Neural progenitor cell (in vitro differentiated cells): Measurements from ENCODE around the gene MPV17L2. TPM values are rescaled to one million over a fixed set of nuclear protein-coding genes. Genes with fewer than 3 reads are reported as not detected.

Experiments used
- DNase-seq: peaks from one replicate; pipeline ENCODE4 v3.0.0-alpha.2; 2016; ENCODE audit warnings: low spot score
- H2AFZ ChIP-seq: fragments of 200-600 bp; sonication (generic); replicated peaks from 2 replicates; pipeline ENCODE4 v1.6.1; 2016; ENCODE audit warnings: antibody characterized with exemption
- H3F3A ChIP-seq: fragments of 200-600 bp; sonication (generic); 2 replicates; pipeline ENCODE4 v1.6.1; 2016; ENCODE audit warnings: antibody characterized with exemption, low read depth
- H3K27ac ChIP-seq: fragments of 200-600 bp; sonication (generic); 2 replicates; pipeline ENCODE4 v1.5.1; 2016; ENCODE audit warnings: mild to moderate bottlenecking
- H3K27me3 ChIP-seq: fragments of 200-600 bp; sonication (generic); 2 replicates; pipeline ENCODE4 v1.6.1; 2016; ENCODE audit warnings: mild to moderate bottlenecking, moderate library complexity
- H3K36me3 ChIP-seq: fragments of 200-600 bp; sonication (generic); 2 replicates; pipeline ENCODE4 v1.5.1; 2016
- H3K4me1 ChIP-seq: fragments of 200-600 bp; sonication (generic); 2 replicates; pipeline ENCODE4 v1.6.1; 2016; ENCODE audit warnings: mixed run types
- H3K4me2 ChIP-seq: fragments of 200-600 bp; sonication (generic); 2 replicates; pipeline ENCODE4 v1.6.1; 2016
- H3K4me3 ChIP-seq: fragments of 200-600 bp; sonication (generic); 2 replicates; pipeline ENCODE4 v1.5.1; 2016
- H3K79me2 ChIP-seq: fragments of 200-600 bp; sonication (generic); 2 replicates; pipeline ENCODE4 v1.6.1; 2016; ENCODE audit warnings: low read depth
- H3K9ac ChIP-seq: fragments of 200-600 bp; sonication (generic); 2 replicates; pipeline ENCODE4 v1.6.1; 2016
- H3K9me3 ChIP-seq: fragments of 200-600 bp; sonication (generic); 2 replicates; pipeline ENCODE4 v1.5.1; 2016; ENCODE audit warnings: low read depth
- H4K20me1 ChIP-seq: fragments of 200-600 bp; sonication (generic); 2 replicates; pipeline ENCODE4 v1.6.1; 2016; ENCODE audit warnings: low read depth
- H3K27ac Mint-ChIP-seq: 3 replicates; pipeline ENCODE4 v1.8.0; 2021; ENCODE audit warnings: mixed read lengths
- H3K27me3 Mint-ChIP-seq: 2 replicates; pipeline ENCODE4 v1.8.0; 2022; ENCODE audit warnings: low read depth, mild to moderate bottlenecking, inconsistent platforms, moderate library complexity, mixed read lengths; ENCODE audit not compliant: insufficient read depth
- H3K36me3 Mint-ChIP-seq: 3 replicates; pipeline ENCODE4 v1.8.0; 2021; ENCODE audit warnings: mixed read lengths
- H3K4me1 Mint-ChIP-seq: 3 replicates; pipeline ENCODE4 v1.8.0; 2021; ENCODE audit warnings: mixed read lengths
- H3K4me3 Mint-ChIP-seq: 3 replicates; pipeline ENCODE4 v1.8.0; 2021; ENCODE audit warnings: mild to moderate bottlenecking, moderate library complexity, mixed read lengths
- H3K9me3 Mint-ChIP-seq: 3 replicates; pipeline ENCODE4 v1.8.0; 2020; ENCODE audit warnings: mixed read lengths
- CTCF ChIP-seq: fragments of 200-600 bp; sonication (generic); IDR thresholded peaks from 2 replicates; pipeline ENCODE4 v1.5.1; 2017; ENCODE audit warnings: antibody characterized with exemption, mild to moderate bottlenecking
- EZH2 ChIP-seq: fragments of 200-600 bp; sonication (generic); IDR thresholded peaks from 2 replicates; pipeline ENCODE4 v1.6.1; 2017; ENCODE audit warnings: antibody characterized with exemption, mild to moderate bottlenecking, moderate library complexity
- EZH2phosphoT487 ChIP-seq: fragments of 200-600 bp; sonication (generic); IDR thresholded peaks from 2 replicates; pipeline ENCODE4 v1.6.1; 2017; ENCODE audit warnings: antibody characterized with exemption
- total RNA-seq: library from RNA; depleted of rRNA; stranded (reverse); fragments of >200 nt; gene quantifications from 2 replicates; pipeline ENCODE4 v1.2.3, GENCODE V29; 2015; ENCODE audit warnings: low replicate concordance

Gene MPV17L2
- total RNA-seq, 1 donor from 2014 or later = 28.1 TPM

GRCh38 chr19:18225355-18225701, 32.3 kb downstream of the MPV17L2 start:
- Histone ChIP-seq H3F3A (peaks cover 32% of the 10 kb centered on the region), H3K4me2 (peak overlapping the region; percentile 75), H3K9me3 (no peaks in the 10 kb centered on the region), H3K36me3 (no peaks in the 10 kb centered on the region), H3K27ac (no peak overlapping the region), H3K79me2 (no peaks in the 10 kb centered on the region), H2AFZ (no peak overlapping the region), H4K20me1 (peaks cover 18% of the 10 kb centered on the region), H3K4me3 (peak overlapping the region; percentile 56), H3K9ac (no peak overlapping the region), H3K4me1 (peaks cover 4% of the 10 kb centered on the region), H3K27me3 (peaks cover 52% of the 10 kb centered on the region)
- Mint-ChIP-seq H3K4me1 (peaks cover 19% of the 10 kb centered on the region), H3K27me3 (peaks cover 57% of the 10 kb centered on the region), H3K36me3 (no peaks in the 10 kb centered on the region), H3K9me3 (no peaks in the 10 kb centered on the region), H3K27ac (no peak overlapping the region), H3K4me3 (peak overlapping the region; percentile 93)
- DNase-seq = no peak
- TF ChIP-seq EZH2 (peak; percentile 89), EZH2phosphoT487 (peak; percentile 46), CTCF (no peak)

- peak; percentile 35 for DNase-seq
Observed at GRCh38 chr19:18225702-18226468, 32.9 kb downstream of the MPV17L2 start, which contains the start of gene PDE4C. TSS of gene PDE4C (minus strand) at chr19:18226438. CDS start at chr19:18226415, 23 bp downstream.

GRCh38 chr19:18226956-18227780, 34.1 kb downstream of the MPV17L2 start:
- no peak for DNase-seq
- peaks cover 51% of the 10 kb centered on the region for H3K27me3 ChIP-seq
- H3K4me3 ChIP-seq = no peak overlapping the region
- H3K9ac ChIP-seq = no peak overlapping the region
- peaks cover 4% of the 10 kb centered on the region for H3K4me1 ChIP-seq
- H3K36me3 Mint-ChIP-seq = no peaks in the 10 kb centered on the region
- H3K79me2 ChIP-seq = no peaks in the 10 kb centered on the region
- peaks cover 56% of the 10 kb centered on the region for H3K27me3 Mint-ChIP-seq
- TF ChIP-seq EZH2phosphoT487 = no peak
- TF ChIP-seq EZH2 = no peak
- TF ChIP-seq CTCF = no peak
- no peak overlapping the region for H2AFZ ChIP-seq
- peak overlapping the region; percentile 65 for H3K4me3 Mint-ChIP-seq
- no peak overlapping the region for H3K4me2 ChIP-seq
- no peaks in the 10 kb centered on the region for H3K36me3 ChIP-seq
- no peaks in the 10 kb centered on the region for H3K9me3 Mint-ChIP-seq
- H3K27ac Mint-ChIP-seq = peak overlapping the region; percentile 57
- no peak overlapping the region for H3K27ac ChIP-seq
- H3K4me1 Mint-ChIP-seq = peaks cover 18% of the 10 kb centered on the region
- H3F3A ChIP-seq = peaks cover 32% of the 10 kb centered on the region
- no peaks in the 10 kb centered on the region for H3K9me3 ChIP-seq
- peaks cover 18% of the 10 kb centered on the region for H4K20me1 ChIP-seq

More at GRCh38 chr19:18225702-18226468, 32.9 kb downstream of the MPV17L2 start, which contains the start of gene PDE4C:
- Histone ChIP-seq H3K36me3 (no peaks in the 10 kb centered on the region), H3K4me1 (peaks cover 4% of the 10 kb centered on the region), H3K4me2 (peak within 1 kb of the TSS; percentile 75), H3K4me3 (no peak within 1 kb of the TSS), H2AFZ (no peak within 1 kb of the TSS), H3K27ac (no peak within 1 kb of the TSS), H3F3A (peaks cover 32% of the 10 kb centered on the region), H3K27me3 (peaks cover 52% of the 10 kb centered on the region), H3K9me3 (no peaks in the 10 kb centered on the region), H3K79me2 (no peaks in the 10 kb centered on the region), H3K9ac (no peak within 1 kb of the TSS), H4K20me1 (peaks cover 18% of the 10 kb centered on the region)
- H3K9me3 Mint-ChIP-seq = no peaks in the 10 kb centered on the region
- H3K4me3 Mint-ChIP-seq = peak within 1 kb of the TSS; percentile 93
- TF ChIP-seq CTCF (no peak), EZH2 (no peak), EZH2phosphoT487 (no peak)
- H3K4me1 Mint-ChIP-seq = peaks cover 17% of the 10 kb centered on the region
- peaks cover 59% of the 10 kb centered on the region for H3K27me3 Mint-ChIP-seq
- no peaks in the 10 kb centered on the region for H3K36me3 Mint-ChIP-seq
- H3K27ac Mint-ChIP-seq = peak within 1 kb of the TSS; percentile 57
